SK-N-MC (cell line): ENCODE data around the gene TGM1.

Source experiments
- EZH2 ChIP-seq: fragments of 200-600 bp; sonication (generic); IDR thresholded peaks from one replicate; pipeline ENCODE4 v1.6.1; 2017; ENCODE audit warnings: antibody characterized with exemption
- FOXP2 ChIP-seq: optimal IDR thresholded peaks from 2 replicates; pipeline ENCODE3; 2011; ENCODE audit warnings: mild to moderate bottlenecking, moderate library complexity; ENCODE audit not compliant: insufficient read depth; ENCODE audit errors: extremely low read length, control extremely low read depth
- POLR2AphosphoS5 ChIP-seq: IDR thresholded peaks from 2 replicates; pipeline ENCODE4 v1.6.1; 2012; ENCODE audit warnings: mild to moderate bottlenecking, low read depth, low read length, borderline replicate concordance

DNA sequence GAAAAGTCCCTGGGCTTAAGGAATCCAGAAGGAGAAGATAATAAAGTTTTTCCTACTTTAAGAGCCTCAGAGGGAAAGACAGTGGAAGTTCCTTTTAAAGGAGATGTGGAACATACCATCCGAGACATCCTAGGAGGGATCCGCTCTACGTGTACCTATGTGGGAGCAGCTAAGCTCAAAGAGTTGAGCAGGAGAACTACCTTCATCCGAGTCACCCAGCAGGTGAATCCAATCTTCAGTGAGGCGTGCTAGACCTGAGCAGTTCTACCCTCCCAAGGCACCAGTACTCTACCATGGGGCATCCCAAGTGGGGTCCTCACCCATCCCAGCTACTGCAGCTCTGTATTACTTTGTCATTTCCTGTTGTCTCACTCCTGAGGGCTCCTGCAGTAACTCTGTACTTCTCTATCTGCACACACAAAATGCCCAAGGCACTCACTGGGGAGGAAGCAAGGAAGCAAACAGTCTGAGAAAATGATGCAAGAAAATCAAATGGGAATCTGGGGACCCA, 24.4 kb downstream of the TGM1 start:
- TF ChIP-seq POLR2AphosphoS5: no peak
- no peak for TF ChIP-seq EZH2
- TF ChIP-seq FOXP2: no peak
